NT2/D1 (cell line): ENCODE data around the gene MROH8.

ENCODE experiments used
- SUZ12 ChIP-seq: IDR thresholded peaks from 2 replicates; pipeline ENCODE4 v1.6.1; 2011; ENCODE audit not compliant: insufficient read length, insufficient read depth; ENCODE audit errors: extremely low read depth
- YY1 ChIP-seq: IDR thresholded peaks from 2 replicates; pipeline ENCODE4 v1.6.1; 2011; ENCODE audit not compliant: insufficient read length, insufficient read depth

- TF ChIP-seq SUZ12 (no peak), YY1 (no peak)
These were observed 58.9 kb downstream of the MROH8 start for GRCh38 chr20:37120497-37120896.
